OCI-LY3 (cell line): ENCODE results near the gene KIF18B.

Experiments
- H2AFZ ChIP-seq: fragments of 200-600, 300-600 bp; shearing (Covaris generic); 2 replicates; pipeline ENCODE4 v1.6.0; 2014; ENCODE audit warnings: antibody characterized with exemption, low read depth, low read length
- H3K27ac ChIP-seq: fragments of 200-600, 300-600 bp; sonication (generic); 2 replicates; pipeline ENCODE4 v1.5.1; 2014; ENCODE audit warnings: mild to moderate bottlenecking, low read length, moderate library complexity, mixed read lengths
- H3K27me3 ChIP-seq: fragments of 200-600, 300-600 bp; sonication (generic); 2 replicates; pipeline ENCODE4 v1.6.1; 2014; ENCODE audit warnings: low read depth, low read length, mixed read lengths
- H3K36me3 ChIP-seq: fragments of 200-600, 300-600 bp; sonication (generic); replicated peaks from 2 replicates; pipeline ENCODE3; 2014; ENCODE audit warnings: low read depth, low read length, mixed read lengths
- H3K4me1 ChIP-seq: fragments of 300-600, 200-600 bp; sonication (generic); 2 replicates; pipeline ENCODE4 v1.6.1; 2014; ENCODE audit warnings: low read length, mixed read lengths
- H3K4me2 ChIP-seq: fragments of 200-600, 300-600 bp; sonication (generic); 2 replicates; pipeline ENCODE4 v1.6.1; 2014; ENCODE audit warnings: low read length, mixed read lengths
- H3K4me3 ChIP-seq: fragments of 300-600, 200-600 bp; sonication (generic); 2 replicates; pipeline ENCODE4 v1.5.1; 2014; ENCODE audit warnings: antibody characterized with exemption, mild to moderate bottlenecking, low read length, moderate library complexity
- H3K79me2 ChIP-seq: fragments of 300-600, 200-600 bp; shearing (Covaris generic); 2 replicates; pipeline ENCODE4 v1.6.1; 2014; ENCODE audit warnings: mild to moderate bottlenecking, low read length, mixed read lengths
- H3K9ac ChIP-seq: fragments of 300-600, 200-600 bp; shearing (Covaris generic); 2 replicates; pipeline ENCODE4 v1.6.0; 2014; ENCODE audit warnings: mild to moderate bottlenecking, low read length, moderate library complexity
- H3K9me3 ChIP-seq: fragments of 200-600, 300-600 bp; shearing (Covaris generic); 2 replicates; pipeline ENCODE4 v1.6.1; 2014; ENCODE audit warnings: low read length, mixed read lengths; ENCODE audit not compliant: insufficient read depth
- H4K20me1 ChIP-seq: fragments of 200-600, 300-600 bp; sonication (generic); 2 replicates; pipeline ENCODE4 v1.6.1; 2016; ENCODE audit warnings: low read length, mixed read lengths; ENCODE audit not compliant: insufficient read depth
- EZH2phosphoT487 ChIP-seq: fragments of 200-600 bp; shearing (Covaris generic); IDR thresholded peaks from 2 replicates; pipeline ENCODE4 v1.6.1; 2018; ENCODE audit warnings: antibody characterized with exemption, mixed run types, low read depth
- TF ChIP-seq, protein P1 (sequence below): fragments of 200-600, 300-600 bp; sonication (generic); IDR thresholded peaks from 2 replicates; pipeline ENCODE4 v1.5.1; 2014; ENCODE audit warnings: antibody characterized with exemption, low read length, low read depth

Gene KIF18B

GRCh38 chr17:44932096-44932786, 15.3 kb downstream of the KIF18B start:
- TF ChIP-seq EZH2phosphoT487 = no peak
- TF ChIP-seq, protein P1, sequence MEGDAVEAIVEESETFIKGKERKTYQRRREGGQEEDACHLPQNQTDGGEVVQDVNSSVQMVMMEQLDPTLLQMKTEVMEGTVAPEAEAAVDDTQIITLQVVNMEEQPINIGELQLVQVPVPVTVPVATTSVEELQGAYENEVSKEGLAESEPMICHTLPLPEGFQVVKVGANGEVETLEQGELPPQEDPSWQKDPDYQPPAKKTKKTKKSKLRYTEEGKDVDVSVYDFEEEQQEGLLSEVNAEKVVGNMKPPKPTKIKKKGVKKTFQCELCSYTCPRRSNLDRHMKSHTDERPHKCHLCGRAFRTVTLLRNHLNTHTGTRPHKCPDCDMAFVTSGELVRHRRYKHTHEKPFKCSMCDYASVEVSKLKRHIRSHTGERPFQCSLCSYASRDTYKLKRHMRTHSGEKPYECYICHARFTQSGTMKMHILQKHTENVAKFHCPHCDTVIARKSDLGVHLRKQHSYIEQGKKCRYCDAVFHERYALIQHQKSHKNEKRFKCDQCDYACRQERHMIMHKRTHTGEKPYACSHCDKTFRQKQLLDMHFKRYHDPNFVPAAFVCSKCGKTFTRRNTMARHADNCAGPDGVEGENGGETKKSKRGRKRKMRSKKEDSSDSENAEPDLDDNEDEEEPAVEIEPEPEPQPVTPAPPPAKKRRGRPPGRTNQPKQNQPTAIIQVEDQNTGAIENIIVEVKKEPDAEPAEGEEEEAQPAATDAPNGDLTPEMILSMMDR = no peak
- Histone ChIP-seq H3K79me2 (peaks cover 9% of the 10 kb centered on the region), H3K27ac (no peak overlapping the region), H3K9me3 (no peaks in the 10 kb centered on the region), H3K36me3 (peaks cover 81% of the 10 kb centered on the region), H3K4me2 (no peak overlapping the region), H3K4me3 (no peak overlapping the region), H3K27me3 (no peaks in the 10 kb centered on the region), H3K4me1 (no peaks in the 10 kb centered on the region), H2AFZ (no peak overlapping the region), H4K20me1 (no peaks in the 10 kb centered on the region; the same call in 1 of the 2 replicates), H3K9ac (no peak overlapping the region)

- TF ChIP-seq EZH2phosphoT487 = no peak
Measured at GRCh38 chr17:44931376-44931775, 16.2 kb downstream of the KIF18B start.

GRCh38 chr17:44930667-44931066, 16.9 kb downstream of the KIF18B start:
- H3K9me3 ChIP-seq = no peaks in the 10 kb centered on the region
- no peak overlapping the region for H2AFZ ChIP-seq
- no peaks in the 10 kb centered on the region for H3K4me1 ChIP-seq
- TF ChIP-seq, protein P1 = no peak
- TF ChIP-seq EZH2phosphoT487 = no peak
- no peak overlapping the region for H3K9ac ChIP-seq
- no peaks in the 10 kb centered on the region for H3K27me3 ChIP-seq
- H3K36me3 ChIP-seq = peaks cover 89% of the 10 kb centered on the region
- no peak overlapping the region for H3K27ac ChIP-seq
- no peak overlapping the region for H3K4me3 ChIP-seq
- no peaks in the 10 kb centered on the region; the same call in 1 of the 2 replicates for H3K79me2 ChIP-seq
- no peaks in the 10 kb centered on the region; the same call in 1 of the 2 replicates for H4K20me1 ChIP-seq
- H3K4me2 ChIP-seq = no peak overlapping the region

More at GRCh38 chr17:44931376-44931775, 16.2 kb downstream of the KIF18B start:
- no peaks in the 10 kb centered on the region for H3K27me3 ChIP-seq
- H3K27ac ChIP-seq = no peak overlapping the region
- H3K4me1 ChIP-seq = no peaks in the 10 kb centered on the region
- H3K9me3 ChIP-seq = no peaks in the 10 kb centered on the region
- H3K36me3 ChIP-seq = peaks cover 85% of the 10 kb centered on the region
- no peak overlapping the region for H2AFZ ChIP-seq
- peaks cover 4% of the 10 kb centered on the region for H3K79me2 ChIP-seq
- H3K4me2 ChIP-seq = no peak overlapping the region
- H3K4me3 ChIP-seq = no peak overlapping the region
- H4K20me1 ChIP-seq = no peaks in the 10 kb centered on the region; the same call in 1 of the 2 replicates
- no peak overlapping the region for H3K9ac ChIP-seq

DNA sequence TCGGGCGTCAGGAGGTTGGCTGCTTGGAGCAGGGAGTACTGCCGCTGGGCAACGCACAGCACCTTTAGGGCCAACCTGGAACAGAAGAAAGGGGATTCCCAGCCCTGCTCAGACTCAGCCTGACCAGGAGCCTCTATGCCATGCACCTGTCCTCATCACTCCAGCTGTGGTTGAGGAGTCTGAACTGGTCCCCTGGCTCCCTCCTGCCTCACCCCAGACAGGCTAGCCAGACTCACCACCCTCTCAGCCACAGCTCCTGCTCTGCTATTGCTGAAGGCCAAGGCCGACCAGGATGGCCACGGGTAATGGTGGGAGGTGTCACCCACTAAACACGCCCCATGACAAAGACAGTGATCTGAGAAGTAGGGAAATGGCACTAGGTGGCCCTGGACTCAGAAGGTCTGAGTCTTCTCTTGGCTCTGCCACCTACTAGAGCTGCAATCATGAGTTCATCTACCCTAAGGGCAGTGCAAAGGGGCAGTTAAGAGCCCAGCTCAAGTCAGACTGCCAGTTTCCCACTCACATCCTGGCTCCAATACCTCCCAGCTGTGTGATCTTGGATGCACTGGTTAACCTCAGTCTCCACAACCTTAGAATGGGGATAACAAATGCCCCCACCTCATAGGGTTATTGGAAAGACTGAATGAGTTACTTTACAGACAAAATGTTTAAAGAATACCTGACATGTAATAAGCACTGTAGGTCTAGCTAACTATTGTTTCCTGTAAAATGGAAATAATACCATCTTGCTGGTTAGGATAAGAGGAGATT, 18.4 kb downstream of the KIF18B start:
- Histone ChIP-seq H4K20me1 (no peaks in the 10 kb centered on the region), H3K27ac (no peak overlapping the region), H3K27me3 (no peaks in the 10 kb centered on the region), H3K36me3 (peaks cover 77% of the 10 kb centered on the region), H3K4me2 (no peak overlapping the region), H3K4me3 (no peak overlapping the region), H2AFZ (no peak overlapping the region), H3K9ac (no peak overlapping the region), H3K79me2 (no peaks in the 10 kb centered on the region), H3K4me1 (no peaks in the 10 kb centered on the region), H3K9me3 (no peaks in the 10 kb centered on the region)
- TF ChIP-seq, protein P1 = no peak
- no peak for TF ChIP-seq EZH2phosphoT487
